GM18907 (cell line): ENCODE results near the gene MAP2K3.
"Not testable (repeated sequence)": the region's sequence is repeated elsewhere in the genome, so short reads cannot be mapped to it uniquely, and the experiment has no call there.

ENCODE experiments used
- ATAC-seq: cut with Tn5 transposase; IDR thresholded peaks from one replicate; pipeline ENCODE4 v1.9.1; 2021; ENCODE audit warnings: mild to moderate bottlenecking, moderate library complexity; ENCODE audit not compliant: unreplicated experiment

Gene MAP2K3

GRCh38 chr17:21348081-21348925 lies 63.8 kb downstream of the MAP2K3 start:
- peak; percentile 64 for ATAC-seq

GRCh38 chr17:21348926-21349261 lies 64.4 kb downstream of the MAP2K3 start:
- peak; percentile 13 for ATAC-seq

DNA sequence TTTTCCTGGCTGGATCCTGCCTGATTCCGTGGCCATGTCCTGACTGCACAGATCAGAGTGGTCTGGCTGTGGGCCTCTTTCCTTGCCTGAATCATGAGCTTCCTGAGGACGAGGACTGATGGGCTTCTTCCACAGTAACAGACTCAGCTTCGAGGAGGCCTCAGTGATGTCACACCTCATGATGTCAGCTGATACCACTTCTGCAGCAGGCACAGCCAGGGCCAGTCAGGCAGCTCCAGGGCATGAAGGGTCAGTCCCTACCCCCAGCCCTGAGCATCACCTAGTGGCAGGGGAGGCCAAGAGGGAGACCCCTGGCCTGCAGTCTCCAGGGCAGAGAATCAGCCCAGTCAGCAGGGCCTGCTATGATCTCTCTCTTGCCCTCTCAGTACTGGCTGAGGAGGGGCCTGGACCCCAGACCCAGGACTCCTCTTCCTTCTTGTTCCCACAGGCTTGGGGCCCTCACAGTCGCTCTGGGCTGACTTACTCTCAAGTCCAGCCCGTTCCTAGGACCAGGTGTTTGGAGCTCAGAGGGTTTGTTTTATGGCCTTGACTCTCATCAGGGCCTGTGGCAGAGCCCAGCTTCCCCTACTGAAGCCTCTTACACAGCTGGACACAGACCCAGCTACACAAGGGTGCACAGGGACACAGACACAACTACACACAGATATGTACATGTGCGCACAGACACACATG lies 65.0 kb downstream of the MAP2K3 start:
- not testable (repeated sequence) for ATAC-seq

DNA sequence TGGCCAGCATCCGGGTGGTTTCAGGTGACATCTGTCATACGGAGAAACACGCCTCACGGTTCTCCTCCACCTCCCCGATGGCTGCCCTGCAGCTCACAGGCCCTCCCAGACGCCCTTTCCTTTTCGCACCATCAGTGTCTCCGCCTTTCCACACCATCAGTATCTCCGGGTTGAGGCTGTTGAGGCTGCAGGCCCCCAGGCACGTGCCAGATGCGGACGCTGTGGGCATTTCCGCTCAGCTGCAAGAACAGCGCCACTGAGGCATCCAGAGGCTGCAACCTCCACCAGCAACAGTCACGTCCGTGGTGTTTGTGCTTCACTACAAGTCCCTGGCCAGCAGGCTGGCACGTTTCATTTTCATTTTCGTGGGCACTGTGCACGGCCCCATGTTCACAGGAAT lies 66.0 kb downstream of the MAP2K3 start:
- ATAC-seq, result not testable (repeated sequence)

DNA sequence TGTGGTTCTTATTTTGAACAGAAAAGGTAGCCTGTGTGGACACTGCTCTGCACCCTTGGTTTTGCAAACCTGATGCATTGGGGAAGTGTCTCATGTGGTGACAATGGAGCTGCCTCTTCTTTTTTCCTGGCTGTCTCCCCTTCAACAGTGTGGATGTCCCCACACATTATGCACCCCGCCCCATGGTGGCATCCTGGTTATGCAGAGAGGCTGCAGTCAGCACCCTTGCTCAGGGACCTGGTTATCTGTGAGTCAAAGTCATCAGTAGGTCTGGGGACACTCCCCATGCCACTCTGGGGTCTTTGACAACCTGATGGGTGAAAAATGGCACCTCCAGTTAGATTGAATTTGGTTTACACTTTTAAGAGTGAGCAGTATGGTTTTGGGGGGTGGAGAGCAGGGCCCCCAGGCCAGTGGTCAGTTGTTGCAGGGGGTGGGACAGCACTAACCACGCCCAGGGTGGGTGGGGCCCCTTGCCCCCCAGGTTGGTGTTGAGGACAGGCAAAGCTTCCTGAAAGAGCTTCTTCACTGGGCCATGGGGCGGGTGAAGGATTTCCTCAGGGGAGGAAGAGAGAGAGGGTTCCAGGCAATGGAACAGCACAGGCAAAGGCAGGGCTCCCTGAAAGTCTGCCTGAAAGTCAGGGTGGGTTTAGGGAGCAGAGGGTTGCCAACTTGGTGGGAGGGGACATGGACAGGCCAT lies 67.0 kb downstream of the MAP2K3 start:
- no peak for ATAC-seq

DNA sequence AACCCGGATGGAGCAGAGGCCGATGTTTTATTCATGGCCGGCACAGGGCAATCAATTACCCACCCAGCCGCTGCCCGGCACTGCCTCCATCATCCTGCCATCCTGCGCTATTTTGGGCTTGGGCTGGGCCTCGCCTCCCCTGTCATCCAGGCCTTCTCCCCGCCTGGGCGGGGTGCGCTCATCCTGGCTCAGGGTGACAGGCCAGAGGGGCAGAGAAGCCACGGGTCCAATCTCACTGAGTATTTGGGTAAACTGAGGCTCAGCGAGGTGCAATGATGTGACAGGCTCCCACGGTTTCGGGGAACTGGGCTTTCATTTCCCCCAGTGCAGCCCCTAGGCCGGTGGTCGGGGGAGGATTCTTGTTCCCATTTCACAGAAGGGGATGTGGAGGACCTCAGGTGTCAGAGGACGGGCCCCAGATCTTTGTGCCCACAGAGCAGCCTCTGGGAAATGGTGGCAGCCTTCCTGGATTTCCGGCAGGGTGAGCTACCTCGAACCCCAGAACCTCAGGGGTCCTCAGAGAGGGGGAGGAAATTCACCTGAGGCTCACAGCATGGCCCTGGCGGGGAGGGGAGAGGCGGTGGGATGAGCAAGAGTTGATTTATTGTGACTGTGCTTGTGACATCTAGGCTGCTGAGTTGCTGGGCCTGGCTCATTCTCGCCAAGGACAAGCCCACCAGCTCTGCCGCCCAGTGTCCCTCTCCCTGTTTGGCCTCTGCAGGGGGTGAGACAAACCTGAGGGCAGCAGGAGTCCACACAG lies 67.9 kb downstream of the MAP2K3 start:
- ATAC-seq, result no peak

DNA sequence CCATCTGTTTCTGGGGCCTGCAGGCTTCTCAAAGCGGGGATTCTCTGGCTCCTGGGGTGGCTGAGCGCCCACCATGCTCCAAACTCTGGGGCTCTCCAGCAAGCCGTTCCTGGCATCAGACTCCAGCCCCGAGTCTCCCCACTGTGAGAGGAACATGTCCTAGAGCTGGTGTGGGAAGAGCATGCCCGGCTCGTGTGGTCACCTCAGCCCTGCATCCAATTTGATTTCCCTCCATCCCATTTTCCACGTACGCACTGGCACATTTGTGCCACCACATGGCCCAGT lies 68.4 kb downstream of the MAP2K3 start:
- ATAC-seq, result no peak

- ATAC-seq, result no peak
Measured at GRCh38 chr17:21353326-21354010, 69.0 kb downstream of the MAP2K3 start.

DNA sequence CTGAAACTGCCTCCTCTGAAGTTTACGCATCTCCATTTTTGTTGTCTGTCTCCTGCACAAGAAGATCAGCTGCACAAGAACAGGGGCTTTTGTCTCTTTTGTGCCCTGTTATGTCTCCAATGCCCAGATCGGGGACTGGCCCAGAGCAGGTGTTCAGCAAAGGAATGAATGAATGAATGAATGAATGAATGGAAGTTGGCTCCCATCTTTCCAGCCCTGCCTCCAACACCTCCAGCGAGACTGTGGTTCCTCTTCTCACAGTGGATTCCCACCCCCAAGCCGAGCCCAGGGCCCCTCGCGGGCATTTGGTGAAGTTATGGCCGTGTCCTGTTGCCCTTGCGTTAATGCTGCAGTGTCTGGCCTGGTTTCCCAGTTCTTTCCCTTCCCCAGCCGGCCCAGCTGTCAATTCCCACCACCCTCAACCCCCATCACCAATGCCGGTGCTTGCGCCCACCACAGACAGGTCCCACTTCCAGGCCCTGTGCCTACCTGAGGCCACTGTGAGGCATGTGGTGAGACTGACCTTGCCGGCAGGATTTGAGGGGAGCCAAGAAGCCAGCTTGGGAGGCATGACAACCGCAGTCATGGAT lies 70.4 kb downstream of the MAP2K3 start:
- no peak for ATAC-seq

DNA sequence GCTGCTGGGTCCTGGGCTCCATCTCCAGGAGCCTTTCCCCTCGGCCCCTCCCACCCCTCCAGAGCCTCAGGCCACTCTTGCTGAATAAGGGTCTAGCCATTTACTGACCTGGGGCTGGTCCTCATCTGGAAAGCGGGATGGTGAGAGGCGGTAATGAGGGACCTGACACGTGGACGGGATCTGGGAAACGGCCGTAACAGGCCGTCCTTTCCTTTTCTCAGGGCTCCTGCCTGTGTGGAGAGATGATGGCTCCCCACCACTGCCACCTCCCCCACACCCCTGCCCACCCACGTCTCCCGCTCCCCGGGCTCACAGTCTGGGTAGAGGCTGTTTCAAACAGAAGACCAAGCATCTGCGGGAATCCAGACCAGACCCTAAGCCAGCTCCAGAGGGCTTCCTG lies 71.1 kb downstream of the MAP2K3 start:
- no peak for ATAC-seq

- no peak for ATAC-seq
Measured at GRCh38 chr17:21356537-21357127, 72.1 kb downstream of the MAP2K3 start.

DNA sequence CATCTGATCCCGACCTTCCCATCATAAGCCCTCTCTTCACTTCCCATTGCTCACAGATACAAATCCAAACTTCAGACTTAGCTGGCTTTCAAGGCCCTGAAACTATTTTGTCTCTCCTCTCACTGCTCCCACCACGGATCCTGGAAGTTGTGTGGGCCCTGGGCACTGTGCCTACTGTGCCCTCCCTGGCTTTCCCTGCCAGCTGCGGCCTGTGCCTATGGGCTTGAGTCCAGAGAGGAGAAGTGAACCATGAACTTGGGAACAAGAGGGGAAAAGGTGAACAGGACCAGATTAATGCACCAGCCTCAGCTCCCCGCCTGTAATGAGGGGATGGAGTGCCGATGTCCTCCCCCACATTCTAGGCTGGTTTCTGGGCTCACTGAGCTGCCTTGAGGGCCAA lies 72.8 kb downstream of the MAP2K3 start:
- ATAC-seq, result no peak

GRCh38 chr17:21357696-21358656 lies 73.5 kb downstream of the MAP2K3 start:
- no peak for ATAC-seq

GRCh38 chr17:21358682-21359482 lies 74.4 kb downstream of the MAP2K3 start:
- no peak for ATAC-seq

- ATAC-seq, result no peak
Measured at GRCh38 chr17:21359483-21359840, 75.0 kb downstream of the MAP2K3 start.

- no peak for ATAC-seq
Measured at GRCh38 chr17:21360048-21360447, 75.5 kb downstream of the MAP2K3 start.

DNA sequence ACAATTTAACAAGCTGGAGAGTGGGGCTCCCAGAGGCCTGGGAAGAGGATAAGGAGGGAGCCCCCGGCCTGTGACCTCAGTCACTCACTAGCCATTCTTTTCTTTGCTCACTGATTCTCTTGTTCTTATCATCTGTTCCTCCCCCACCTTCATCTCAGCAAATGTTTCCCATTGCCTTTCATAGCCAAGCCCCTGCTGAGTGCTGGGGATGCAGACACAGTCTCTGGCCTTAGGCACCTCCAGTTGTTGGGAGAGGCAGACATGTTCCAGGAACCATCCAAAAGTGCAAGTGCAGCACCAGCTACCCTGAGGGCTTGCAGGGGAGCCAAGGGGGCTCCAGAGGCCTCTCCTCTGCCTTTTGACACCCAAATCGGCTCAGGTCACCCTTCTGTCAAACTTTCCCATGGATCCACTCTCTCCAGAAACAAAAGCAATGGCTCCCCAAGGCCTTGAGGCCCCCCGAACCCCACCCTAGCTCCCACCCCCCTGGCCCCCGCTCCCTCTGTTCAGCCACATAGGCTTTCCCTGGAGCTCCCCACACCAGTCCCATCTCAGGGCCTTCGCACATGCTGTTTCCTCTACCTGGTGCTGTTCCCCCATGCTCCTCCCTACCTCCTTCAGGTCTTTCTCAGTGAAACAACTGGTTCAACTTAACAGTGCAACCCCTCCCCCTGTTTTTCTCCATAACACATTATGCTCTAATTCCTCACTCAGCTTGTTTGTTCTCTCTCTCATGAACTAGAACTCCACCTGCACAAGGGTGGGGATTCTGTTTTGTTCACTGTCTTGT lies 76.7 kb downstream of the MAP2K3 start:
- no peak for ATAC-seq
